GM19468 (cell line): ENCODE data around the gene TIPARP.

Experiments
- ATAC-seq: cut with Tn5 transposase; IDR thresholded peaks from one replicate; pipeline ENCODE4 v1.9.1; 2021; ENCODE audit warnings: mild to moderate bottlenecking, moderate library complexity, moderate number of reproducible peaks; ENCODE audit not compliant: unreplicated experiment; ENCODE audit errors: extremely low read depth

TIPARP gene

DNA sequence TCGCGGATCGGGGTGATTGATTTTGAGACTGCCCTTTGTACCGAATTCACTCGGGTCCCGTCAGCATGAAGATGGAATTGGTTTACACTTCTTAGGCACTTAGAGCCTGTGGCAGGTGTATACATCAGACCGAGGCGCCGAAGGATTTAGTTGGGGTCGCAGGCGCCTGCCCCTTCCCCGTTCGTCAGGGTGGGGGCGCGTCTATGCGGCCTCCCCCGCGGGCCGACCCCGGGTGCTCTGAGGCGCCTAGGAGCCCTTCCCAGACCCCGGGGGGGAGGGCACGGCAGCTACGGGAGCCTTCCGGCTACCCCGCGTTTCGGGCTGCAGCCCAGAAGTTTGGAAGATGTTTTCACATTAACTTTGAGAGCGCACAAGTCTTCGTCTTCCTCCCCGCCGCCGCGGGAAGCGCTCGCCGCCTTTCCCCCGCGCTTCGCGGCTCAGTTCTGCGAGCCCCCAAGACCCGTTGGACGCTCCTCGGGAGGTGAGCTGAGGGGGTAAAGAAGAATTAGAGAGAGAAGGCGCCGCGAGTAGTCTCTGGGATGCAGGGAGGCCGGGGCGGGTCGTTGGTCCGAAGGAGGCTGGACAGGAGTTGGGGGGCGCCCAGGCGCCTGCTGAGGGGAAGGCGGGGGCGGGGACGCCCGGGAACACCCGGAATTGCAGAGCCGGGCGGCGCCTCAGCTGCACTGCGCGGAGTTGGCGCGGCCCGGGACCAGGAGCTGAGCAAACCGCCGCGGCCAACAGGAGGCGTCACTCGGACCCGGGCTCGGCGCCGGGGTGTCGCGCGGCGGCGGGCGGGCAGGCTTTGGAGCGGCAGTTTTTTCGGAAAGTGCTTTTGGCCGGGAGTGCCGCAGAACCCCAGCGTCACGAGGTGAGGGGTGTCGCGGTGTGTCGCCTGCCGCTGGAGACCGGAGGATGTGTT lies 780 bp downstream of the TIPARP start:
- no peak for ATAC-seq

DNA sequence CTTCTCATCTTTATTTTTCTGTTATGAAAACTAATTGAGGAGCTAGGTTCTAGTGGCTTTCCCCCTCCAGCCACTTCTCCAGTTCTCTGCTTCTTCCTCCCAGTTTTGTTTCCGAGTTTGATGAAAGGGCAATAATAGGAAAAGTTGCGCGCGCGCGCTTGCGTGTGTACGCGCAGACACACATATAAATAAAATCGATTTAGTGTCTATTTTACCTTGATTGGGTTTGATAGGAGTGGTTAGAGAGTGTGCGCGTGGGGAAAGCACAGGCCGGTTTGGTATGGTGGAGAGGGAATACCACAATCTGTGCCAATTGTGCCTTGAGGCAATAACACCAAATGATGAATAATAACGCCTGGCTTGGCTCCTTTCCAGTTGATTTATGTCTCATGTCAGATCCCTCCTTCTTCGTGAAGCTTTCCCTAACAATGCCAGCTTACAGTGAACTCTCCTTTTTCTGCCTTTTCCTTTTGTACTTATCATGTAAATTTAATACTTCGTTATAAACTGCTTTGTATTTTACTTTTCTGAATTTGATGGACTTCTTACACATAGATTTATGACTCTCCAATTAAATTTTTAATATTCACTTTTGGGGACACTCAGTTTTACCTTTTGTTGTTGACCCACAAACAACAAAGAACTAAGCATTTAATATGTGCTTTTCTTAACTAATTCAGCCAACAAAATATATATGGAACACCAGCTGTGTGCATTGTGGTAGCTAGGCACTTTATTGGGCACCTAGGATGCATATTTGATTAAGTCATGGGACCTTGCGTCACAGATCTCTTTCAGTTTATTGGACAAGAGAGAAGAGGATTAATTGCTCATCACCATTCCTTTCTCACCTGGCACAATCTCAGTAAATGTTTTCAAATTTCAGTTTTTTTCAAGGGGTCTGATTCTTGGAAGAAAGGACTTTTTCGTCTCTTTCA lies 1.7 kb downstream of the TIPARP start:
- no peak for ATAC-seq

DNA sequence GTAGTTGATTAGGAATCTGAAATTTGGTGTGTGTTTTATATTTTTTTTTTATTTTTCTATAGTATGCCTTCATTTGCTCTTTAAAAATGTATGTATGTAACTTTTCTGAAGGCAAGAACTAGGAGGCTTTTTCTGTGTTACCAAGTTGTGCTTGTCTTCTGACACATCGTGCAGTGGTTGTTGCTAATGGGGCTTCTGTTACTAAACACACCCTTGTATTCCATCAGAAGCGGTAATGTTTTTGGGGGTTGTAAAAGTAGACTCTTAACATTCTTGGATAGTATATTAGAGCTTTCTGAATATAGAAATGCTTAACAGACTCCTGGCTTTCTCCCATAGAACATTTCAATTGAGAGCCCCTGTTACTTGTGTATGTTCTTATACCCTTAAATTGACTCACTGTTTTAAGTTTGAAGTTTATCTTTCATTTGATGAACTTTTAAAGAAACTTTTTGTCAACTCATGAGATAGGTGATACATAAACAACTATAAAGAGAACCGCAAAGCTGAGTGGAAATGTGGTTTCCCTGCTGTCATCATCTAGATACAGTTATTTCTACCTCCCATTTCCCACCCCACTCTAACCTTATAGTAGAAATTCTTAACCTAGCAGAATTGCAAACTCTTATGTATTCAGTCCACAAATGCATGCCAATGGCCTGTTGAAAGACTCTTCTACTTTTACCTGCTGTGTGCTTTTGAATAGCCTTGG lies 2.5 kb downstream of the TIPARP start:
- ATAC-seq: no peak

DNA sequence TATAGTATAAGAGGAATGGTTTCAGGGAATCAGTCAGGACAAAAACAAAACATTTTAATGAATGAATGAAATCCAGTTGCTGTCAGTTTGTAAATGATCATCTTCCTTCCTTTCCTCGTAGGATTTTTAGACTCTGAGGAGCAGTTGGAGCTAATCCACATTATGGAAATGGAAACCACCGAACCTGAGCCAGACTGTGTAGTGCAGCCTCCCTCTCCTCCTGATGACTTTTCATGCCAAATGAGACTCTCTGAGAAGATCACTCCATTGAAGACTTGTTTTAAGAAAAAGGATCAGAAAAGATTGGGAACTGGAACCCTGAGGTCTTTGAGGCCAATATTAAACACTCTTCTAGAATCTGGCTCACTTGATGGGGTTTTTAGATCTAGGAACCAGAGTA lies 3.1 kb downstream of the TIPARP start:
- no peak for ATAC-seq

DNA sequence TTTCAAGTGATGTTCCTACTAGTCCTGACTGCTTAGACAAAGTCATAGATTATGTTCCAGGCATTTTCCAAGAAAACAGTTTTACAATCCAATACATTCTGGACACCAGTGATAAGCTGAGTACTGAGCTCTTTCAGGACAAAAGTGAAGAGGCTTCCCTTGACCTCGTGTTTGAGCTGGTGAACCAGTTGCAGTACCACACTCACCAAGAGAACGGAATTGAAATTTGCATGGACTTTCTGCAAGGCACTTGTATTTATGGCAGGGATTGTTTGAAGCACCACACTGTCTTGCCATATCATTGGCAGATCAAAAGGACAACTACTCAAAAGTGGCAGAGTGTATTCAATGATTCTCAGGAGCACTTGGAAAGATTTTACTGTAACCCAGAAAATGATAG lies 3.8 kb downstream of the TIPARP start:
- no peak for ATAC-seq

DNA sequence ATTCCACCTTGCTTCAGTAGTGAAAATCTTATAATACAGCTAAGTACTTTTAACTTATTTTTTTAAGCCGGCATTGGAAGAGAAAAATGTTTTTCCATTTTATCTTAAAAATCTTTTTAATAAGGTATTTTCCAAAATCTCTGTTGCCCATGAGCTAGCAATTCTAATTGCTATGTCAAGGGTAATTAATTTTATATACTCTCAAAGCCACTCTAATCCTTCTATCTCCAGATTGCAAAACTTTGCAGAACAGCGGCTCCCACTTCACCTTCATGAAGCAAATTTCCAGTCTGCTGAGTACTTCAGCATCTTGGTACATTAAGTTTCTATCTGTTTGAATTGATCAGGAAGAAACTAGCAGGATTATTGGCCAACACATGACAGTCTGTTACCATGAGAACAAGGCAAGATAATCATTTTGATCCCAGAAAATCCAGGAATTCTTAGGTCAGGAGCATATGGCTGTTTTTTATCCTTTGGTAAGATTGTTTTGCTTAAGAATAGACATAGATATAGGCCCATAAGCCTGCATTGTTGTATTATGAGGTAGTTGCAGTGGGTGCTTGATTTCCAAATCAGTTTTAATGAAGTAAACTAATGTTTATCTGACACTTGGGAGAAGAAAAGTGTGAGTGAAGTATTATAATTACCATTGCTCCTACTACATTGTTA lies 6.0 kb downstream of the TIPARP start:
- ATAC-seq: no peak

DNA sequence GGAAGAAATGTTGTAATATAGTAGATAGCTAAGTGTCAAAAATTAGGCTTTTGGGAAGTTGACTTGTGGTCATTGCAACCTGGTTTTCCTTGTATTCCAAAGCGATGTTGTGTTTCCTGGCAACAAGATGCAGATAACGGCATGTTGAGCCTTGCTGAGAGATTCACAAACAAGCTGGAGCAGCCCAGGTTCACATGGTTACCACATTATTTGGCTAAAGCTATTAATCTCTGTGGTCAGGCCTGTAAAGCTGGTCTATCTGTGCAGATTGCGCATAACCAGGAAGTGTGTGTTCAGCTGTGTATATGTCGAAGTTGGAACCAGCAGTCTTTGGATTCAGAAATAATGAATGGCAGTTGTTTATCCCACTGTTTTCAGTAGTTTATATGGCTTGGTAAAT lies 6.6 kb downstream of the TIPARP start:
- ATAC-seq: peak; percentile 69

DNA sequence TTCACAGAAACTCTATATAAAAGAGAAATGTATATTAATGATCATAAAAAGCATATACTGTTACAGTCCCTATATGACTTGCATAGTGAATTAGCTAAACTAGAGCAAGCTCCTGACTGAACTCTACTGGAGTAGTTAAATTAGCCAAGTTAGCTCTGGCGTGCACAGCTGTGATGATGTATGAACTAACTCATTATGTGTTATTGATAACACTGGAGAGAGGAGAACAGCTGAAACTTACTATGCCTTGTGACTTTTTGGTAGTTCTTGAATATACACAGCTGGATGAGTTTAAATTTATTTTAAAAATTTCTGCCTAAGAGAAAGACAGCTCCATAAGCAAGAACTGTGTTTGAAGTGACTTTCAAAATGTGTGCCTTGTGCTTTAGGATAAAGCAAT lies 8.1 kb downstream of the TIPARP start:
- no peak for ATAC-seq

DNA sequence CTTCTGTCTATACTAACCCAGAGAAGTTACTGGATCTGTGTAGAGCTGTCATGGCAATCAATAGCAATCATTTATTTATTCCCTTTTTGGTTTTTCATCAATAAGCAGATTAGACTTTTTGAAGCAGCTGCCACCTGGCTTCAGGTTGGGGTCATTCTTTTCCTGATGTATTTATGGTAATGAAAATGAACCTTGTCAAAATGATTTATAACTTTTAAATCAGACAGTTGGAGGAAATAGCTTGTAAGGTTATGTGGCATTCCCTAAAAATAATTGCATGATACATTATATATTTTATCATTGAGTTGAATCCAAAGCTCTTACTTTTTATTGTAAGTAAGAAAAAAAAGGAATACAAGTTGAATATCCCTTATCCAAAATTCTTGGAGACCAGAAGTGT lies 8.6 kb downstream of the TIPARP start:
- no peak for ATAC-seq

DNA sequence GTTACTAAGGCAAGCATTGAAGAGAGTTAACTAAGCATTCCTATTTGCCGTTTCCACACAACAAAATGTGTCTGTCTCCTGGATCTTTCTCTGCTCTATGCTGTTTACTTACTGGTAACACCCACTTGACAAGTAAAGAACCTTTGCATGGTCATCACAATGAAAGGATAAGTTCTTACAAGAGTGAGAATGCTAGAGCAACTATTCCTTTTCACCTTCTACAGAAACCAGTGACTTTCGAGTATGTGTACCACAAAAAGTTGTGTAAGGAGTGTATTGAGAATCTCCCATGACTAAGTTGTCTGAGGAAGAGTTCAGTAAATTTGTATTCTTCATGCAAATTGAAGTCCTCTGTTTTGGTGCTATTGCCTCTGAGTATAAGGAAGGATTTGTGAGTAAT lies 10.8 kb downstream of the TIPARP start:
- ATAC-seq: no peak

DNA sequence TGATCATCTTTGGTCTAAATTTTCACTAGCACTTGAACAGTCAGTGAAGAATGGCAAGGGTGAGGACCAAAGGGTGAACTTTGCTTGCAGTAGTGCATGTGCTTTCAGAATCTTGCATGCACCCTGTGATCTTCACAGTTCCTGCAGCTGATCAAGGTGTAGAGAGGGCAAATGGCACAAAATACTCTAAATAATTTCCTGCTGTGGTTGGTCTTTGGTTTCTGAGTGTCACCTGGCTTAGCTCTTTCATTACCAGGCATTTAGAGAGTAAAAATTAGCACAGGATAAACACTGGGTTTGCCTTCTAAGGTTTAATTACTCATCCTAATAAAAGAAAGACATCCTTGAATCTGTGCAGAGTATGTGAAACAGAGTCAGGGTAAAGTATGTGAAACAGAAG lies 11.4 kb downstream of the TIPARP start:
- ATAC-seq: no peak

DNA sequence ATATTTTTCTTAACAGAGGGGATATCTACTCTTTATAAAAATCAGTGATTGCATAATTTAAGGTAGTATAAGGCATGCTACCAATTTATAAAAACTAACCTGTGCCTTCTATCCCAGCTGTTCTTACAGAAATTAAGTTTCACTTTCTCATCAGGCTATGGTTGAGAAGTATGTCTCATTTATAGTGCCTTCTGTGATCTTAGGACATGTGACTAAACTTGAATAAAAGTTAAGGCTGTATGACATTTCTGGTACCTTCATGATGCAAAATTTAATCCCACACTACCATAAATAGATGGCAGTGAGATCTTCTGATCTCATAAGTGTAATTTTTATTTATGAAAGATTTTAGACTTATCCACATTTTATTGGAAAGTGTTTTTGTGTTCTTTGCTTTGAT lies 12.6 kb downstream of the TIPARP start:
- peak; percentile 11 for ATAC-seq

DNA sequence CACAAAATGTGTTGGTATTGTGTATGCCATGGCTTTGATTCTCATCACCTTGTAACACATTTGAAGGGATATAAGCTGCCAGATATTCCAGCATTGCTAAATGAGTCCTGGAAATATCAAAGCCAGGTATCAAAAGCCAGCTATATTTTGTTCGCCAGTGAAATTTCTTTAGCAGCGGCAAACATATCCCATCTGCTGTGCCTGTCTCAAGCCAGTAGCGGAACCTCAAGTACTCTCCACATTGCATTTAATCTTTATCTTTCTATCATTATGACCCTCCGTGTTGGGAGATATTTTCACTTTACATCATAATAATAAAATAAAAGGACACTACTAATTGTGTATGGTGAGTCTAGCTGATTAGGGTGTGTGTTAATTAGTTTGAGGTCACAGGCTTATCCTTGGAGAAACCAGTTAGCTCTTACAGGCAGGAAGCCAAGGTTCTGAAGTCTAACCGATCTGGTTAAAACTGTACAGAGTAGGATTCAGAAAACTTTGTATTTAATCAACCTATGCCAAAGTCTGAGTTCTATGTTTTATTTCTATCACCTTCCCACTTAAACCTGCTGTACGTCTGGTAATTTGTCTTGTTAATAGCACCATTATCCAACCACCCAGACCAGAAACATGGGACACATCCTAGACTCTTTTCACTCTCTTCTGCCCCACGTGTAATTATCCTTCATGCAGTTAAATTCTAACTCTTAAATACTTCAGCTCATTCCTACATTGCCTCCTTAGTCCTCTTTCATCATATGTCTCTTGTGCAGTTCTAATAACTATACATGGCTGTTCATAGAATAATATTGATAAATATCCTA lies 14.5 kb downstream of the TIPARP start:
- no peak for ATAC-seq

DNA sequence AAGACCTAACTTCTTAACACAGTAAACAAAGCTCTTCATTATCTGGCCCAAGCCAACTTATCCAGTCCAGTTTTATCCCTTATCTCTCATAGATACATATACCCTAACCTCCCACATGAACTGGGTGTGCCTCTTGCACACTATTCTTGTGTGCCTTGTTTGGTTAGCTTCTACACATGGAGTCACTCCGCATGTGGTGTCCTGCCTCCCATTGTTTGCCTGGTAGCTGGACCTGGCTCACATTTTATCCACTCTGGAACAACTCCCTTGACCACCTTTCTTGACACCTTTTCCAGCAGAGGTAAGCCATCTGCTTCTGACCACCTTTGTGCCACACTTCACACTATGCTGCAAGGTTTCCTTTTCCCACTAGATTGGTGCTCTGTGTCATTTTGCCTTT lies 15.2 kb downstream of the TIPARP start:
- no peak for ATAC-seq

DNA sequence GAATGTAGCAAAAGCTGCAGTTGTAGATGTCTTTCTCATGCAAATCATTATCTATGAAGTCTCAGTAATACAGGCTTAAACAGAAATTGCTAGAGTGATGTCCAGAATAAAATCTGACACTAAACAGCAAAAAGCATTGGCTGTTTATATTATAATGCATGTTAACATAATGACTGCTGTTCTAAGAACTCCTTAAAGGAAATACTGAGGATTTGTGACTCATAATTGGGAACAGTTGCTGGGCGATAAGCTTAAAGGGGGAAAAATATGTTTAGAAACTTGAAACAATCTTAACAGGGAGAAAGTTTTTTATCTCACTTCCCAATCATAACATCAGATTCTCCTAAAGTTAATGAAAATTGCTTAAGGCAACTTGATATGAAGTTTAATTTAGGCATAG lies 17.5 kb downstream of the TIPARP start:
- no peak for ATAC-seq

DNA sequence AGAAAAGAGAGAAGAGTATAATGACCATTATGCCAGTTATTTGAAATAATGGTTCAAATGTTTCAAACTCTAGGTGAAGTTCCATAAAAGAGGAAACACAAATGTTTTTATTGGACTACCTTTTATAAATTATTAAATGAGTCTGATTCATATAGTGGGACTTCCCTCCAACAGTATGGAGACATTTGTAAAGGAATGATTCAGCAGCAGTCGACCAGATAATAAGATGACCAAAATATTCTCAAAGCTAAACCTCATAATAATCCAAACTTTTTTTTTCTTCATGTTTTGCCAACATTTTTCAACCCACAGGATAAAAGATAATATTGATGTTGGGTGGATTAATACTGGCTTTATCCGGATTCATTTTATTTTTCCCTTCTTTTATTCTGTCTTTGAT lies 18.8 kb downstream of the TIPARP start:
- no peak for ATAC-seq

DNA sequence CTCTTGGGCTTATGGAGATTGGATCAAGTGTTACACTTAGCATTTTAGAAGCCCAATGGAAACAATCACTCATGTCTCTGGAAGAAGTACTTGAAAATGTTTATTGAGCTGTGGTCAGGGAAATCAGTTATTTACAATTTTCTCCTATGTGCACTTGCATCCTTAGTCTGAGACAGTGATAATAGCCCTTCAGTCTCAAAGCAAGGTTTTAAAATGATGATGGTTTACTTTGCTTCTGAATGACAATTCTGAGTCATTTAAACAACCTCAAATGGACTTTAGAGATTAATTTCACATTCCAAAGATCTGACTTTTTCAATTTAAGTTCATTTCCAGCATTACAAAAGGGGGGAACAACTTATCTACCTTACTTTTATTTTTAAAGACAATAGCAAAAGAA lies 20.1 kb downstream of the TIPARP start:
- no peak for ATAC-seq

DNA sequence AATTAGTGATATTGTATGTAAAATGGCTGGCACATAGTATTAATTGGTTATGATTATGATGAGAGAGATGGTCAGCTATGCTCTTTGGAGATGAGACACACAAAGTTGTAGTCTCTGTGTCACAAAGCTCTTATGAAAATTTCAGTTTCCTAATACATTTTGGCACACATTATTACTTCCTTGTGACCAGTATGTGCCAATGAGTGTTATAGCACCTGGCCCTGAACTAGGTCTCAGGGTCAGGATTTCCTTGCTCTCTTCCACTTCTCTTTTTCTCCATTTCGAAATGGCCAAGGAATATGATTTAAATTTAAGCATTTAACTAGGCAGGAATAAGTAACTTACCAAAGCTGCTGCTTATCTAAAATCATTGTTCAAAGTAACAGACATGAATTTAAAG lies 28.0 kb downstream of the TIPARP start:
- no peak for ATAC-seq

DNA sequence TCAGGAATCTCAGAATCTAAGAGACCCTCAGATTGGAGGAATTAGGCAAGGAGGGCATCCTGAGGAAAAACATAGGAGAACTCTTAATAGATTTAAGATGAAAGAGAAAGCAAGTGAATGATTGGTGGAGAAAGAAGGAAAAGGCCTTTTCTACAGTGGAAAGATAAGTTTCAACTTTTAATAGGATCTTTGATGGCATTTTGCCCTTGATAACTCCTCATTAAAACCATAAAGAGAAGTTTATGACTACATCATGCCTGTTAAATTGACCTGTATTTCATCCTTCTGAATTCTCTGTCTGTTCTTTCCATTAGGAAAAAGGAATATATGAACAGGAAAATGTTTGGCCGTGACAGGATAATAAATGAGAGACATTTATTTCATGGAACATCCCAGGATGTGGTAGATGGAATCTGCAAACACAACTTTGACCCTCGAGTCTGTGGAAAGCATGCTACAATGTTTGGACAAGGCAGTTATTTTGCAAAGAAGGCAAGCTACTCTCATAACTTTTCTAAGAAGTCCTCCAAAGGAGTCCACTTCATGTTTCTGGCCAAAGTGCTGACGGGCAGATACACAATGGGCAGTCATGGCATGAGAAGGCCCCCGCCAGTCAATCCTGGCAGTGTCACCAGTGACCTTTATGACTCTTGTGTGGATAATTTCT lies 30.1 kb downstream of the TIPARP start:
- no peak for ATAC-seq
